Heart right ventricle (tissue), 16 donors: ENCODE measurements around the gene CYBA. TPM values are rescaled to one million over a fixed set of nuclear protein-coding genes. Genes with fewer than 3 reads are reported as not detected.

Experiments
- ATAC-seq, 8 donors: fragments of 200-7000 bp; cut with Tn5 transposase; one replicate each; pipeline ENCODE4 v1.9.1; 2020; ENCODE audit warnings: mild to moderate bottlenecking in 8 of 8, moderate library complexity in 8 of 8, moderate number of reproducible peaks in 1 of 8
- DNase-seq, 2 donors: peaks; one replicate each; pipeline ENCODE4 v3.0.0-alpha.2; 2020
- H3K27ac ChIP-seq, 10 donors: fragments of 200-600 bp; sonication (generic) in 2 of 10; one replicate each; pipeline versions ENCODE4 v1.5.0 to v1.8.0; 2020 to 2022; ENCODE audit warnings: mild to moderate bottlenecking in 3 of 10
- H3K27me3 ChIP-seq, 7 donors: fragments of 200-600 bp; one replicate each; pipeline ENCODE4 v1.8.0; 2021 to 2022; ENCODE audit warnings: mild to moderate bottlenecking in 2 of 7
- H3K36me3 ChIP-seq, 9 donors: fragments of 200-600 bp; sonication (generic) in 1 of 9; one replicate each; pipeline versions ENCODE4 v1.5.0 to v1.8.0; 2020 to 2022; ENCODE audit warnings: mild to moderate bottlenecking in 2 of 9
- H3K4me1 ChIP-seq, 9 donors: fragments of 200-600 bp; sonication (generic) in 1 of 9; one replicate each; pipeline versions ENCODE4 v1.5.0 to v1.8.0; 2020 to 2022; ENCODE audit warnings: mild to moderate bottlenecking in 4 of 9
- H3K4me3 ChIP-seq, 10 donors: fragments of 200-600 bp; sonication (generic) in 2 of 10; one replicate each; pipeline versions ENCODE4 v1.5.0 to v1.8.0; 2020 to 2022; ENCODE audit warnings: mild to moderate bottlenecking in 7 of 10, moderate library complexity in 2 of 10
- H3K9me3 ChIP-seq, 11 donors: fragments of 200-600 bp in 10 of 11; sonication (generic) in 2 of 11; one replicate each; pipeline versions ENCODE4 v1.5.0 to v1.8.0; 2013 to 2022; ENCODE audit warnings: mild to moderate bottlenecking in 2 of 11, control low read depth in 1 of 11, moderate library complexity in 1 of 11
- WGBS, 2 donors: extraction: QIAGEN DNeasy Blood & Tissue Kit; methylation state at CpG; one replicate each; pipeline ENCODE4 v1.1.7; 2013; ENCODE audit warnings: inconsistent platforms in 1 of 2; 5-methylcytosine and 5-hydroxymethylcytosine counted together
- intact Hi-C, 10 donors: fragments of 100-400 bp; cut with DNase I; formaldehyde crosslinking; loops; one replicate each; pipeline versions ENCODE4 v1.11.1 to v1.14.2; 2022
- polyA plus RNA-seq, 2 donors: library from polyadenylated mRNA; stranded (reverse); fragments of 200-250 nt; gene quantifications; one replicate each; pipeline ENCODE4 v1.2.3, GENCODE V29; 2013
- total RNA-seq, 10 donors: library from RNA; stranded (reverse); fragmentation: NEBNext Ultra II Directional in 3 of 10; extraction: Animal tissue kit (Norgen Biotek cat#: 25700) in 3 of 10; gene quantifications; one replicate each; pipeline versions ENCODE4 v1.2.1 to v1.2.4, GENCODE V29; 2021 to 2023
- TF ChIP-seq, protein P1 (sequence below), 9 donors: fragments of 200-600 bp; sonication (generic) in 2 of 9; IDR thresholded peaks; one replicate each; pipeline versions ENCODE4 v1.5.0 to v1.8.0; 2021 to 2022; ENCODE audit warnings: antibody characterized with exemption in 9 of 9, mild to moderate bottlenecking in 5 of 9, moderate library complexity in 1 of 9
- donor health status: Arrhythmogenic right ventricular cardiomyopathy.
- donor health status: ischemic (EF 13 %, LVEDD 7.1; RV severe dilation, severe dysfunction).
- donor health status: healthy with polysubstance abuse.
- donor health status: DM: no; HTN: yes; CAD: no.
- donor health status: DM: no; HTN: no; CAD: no.
- donor health status: ischemic (EF 25% LVEDD 6.9; RV normal size, moderate dysfunction).
- donor health status: ischemic (EF 25% LVEDD 5.7; RV mildly dilated, moderate dysfunction).
- donor health status: healthy.
- donor health status: DM: yes; HTN: yes; CAD: no.
- donor health status: Ischemic cardiomyopathy.
- donor health status: ischemic (EF 35%, LVEDD 5.7; RV mildly dilated, moderate dysfunction).
- donor health status: nonischemic (EF 11% LVEDD 7.7; RV severe dilation, severe dysfunction).
- donor health status: DM: yes; HTN: yes; CAD: no.
- donor health status: PGD.
- donor health status: ischemic (EF 29% LVEDD 5.4; RV normal size, mild dysfunction).
- donor health status: nonischemic (EF 23%, LVEDD 6.1; RV moderate dilation, normal function).

Gene CYBA
- total and polyA plus RNA-seq, 12 donors, result 13.0 to 117 (median 33.6) TPM

DNA sequence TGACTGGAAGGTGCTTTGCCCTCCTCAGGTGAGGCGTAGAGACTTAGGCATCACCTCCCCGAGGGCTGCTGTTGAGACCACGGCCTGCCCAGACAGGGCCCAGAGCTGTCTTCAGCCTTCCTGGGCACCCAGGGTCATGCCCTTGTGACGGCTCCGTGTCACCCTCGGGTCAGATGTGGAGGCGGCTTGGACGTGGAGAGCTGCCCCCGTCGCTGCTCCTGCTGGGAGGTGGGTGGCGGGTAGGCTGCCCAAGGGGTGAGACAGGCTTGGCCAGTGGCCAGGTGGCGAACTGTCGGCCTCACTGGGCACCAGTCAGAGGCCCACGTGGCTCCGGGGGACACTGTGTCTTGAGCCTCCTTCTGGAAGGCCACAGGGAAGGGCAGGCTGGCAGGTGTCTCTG, 44.4 kb upstream of the CYBA start:
- peaks cover 0 to 20% (median 8%) of the 10 kb centered on the region in 7 donors for H3K27me3 ChIP-seq
- H3K4me3 ChIP-seq, result no peak overlapping the region
- intact Hi-C loops, result no loop called here
- no peaks in the 10 kb centered on the region for H3K9me3 ChIP-seq
- H3K36me3 ChIP-seq, result peaks cover 0 to 51% (median 25%) of the 10 kb centered on the region in 9 donors
- 75 to 80% methylated on average over 15 of the region's 15 CpGs for WGBS, 2 donors
- no peak overlapping the region for H3K27ac ChIP-seq
- TF ChIP-seq, protein P1, sequence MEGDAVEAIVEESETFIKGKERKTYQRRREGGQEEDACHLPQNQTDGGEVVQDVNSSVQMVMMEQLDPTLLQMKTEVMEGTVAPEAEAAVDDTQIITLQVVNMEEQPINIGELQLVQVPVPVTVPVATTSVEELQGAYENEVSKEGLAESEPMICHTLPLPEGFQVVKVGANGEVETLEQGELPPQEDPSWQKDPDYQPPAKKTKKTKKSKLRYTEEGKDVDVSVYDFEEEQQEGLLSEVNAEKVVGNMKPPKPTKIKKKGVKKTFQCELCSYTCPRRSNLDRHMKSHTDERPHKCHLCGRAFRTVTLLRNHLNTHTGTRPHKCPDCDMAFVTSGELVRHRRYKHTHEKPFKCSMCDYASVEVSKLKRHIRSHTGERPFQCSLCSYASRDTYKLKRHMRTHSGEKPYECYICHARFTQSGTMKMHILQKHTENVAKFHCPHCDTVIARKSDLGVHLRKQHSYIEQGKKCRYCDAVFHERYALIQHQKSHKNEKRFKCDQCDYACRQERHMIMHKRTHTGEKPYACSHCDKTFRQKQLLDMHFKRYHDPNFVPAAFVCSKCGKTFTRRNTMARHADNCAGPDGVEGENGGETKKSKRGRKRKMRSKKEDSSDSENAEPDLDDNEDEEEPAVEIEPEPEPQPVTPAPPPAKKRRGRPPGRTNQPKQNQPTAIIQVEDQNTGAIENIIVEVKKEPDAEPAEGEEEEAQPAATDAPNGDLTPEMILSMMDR (IDR thresholded peaks at IDR 0.05), result no peak
- ATAC-seq (no peak), DNase-seq (no peak)
- peaks cover 0 to 33% (median 3%) of the 10 kb centered on the region in 9 donors for H3K4me1 ChIP-seq

DNA sequence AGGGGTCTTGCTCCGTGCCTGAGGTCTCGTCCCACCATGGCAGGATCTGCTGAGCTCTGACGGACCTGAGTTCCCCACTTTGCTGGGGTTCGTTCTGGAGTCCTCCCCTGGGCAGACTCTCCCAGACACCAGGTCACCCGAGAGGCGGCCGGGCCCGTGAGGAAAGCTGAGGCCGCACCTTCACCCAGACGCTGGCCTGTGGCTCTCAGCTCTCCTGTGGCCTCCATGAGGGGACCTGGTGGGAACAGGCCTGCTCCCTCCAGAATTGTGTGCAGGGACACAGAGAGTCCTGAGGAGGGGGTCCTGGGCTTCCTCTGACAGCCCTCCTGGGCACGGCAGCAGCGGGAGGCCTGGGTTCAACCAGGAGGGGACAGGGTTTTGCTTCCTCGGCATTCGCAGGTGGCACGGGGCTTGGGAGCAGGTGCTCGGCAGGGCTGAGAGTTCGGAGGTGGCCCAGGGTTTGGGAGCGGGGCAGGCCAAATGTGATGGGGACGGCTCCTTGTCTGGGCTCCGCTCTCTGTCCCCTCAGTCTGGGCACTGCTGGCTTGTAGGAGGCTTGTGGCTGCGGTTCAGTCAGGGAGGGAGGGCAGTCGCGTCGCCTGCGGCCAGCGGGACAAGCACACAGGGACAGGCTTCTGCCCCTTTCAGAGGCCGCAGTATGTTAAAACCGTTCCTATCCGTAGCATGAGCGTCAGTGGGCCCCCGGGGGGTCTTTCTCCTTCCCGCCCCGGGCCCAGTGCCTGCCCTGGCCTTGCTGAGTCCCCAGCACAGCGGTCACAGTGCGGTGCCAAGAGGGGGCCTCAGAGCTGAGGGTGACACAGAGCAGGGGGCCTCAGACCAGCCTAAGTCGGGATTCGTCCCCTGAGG, 43.6 kb upstream of the CYBA start:
- TF ChIP-seq, protein P1 (IDR thresholded peaks at IDR 0.05), result no peak
- 91 to 92% methylated on average over 37 of the region's 37 CpGs for WGBS, 2 donors
- intact Hi-C loops, result no loop called here

DNA sequence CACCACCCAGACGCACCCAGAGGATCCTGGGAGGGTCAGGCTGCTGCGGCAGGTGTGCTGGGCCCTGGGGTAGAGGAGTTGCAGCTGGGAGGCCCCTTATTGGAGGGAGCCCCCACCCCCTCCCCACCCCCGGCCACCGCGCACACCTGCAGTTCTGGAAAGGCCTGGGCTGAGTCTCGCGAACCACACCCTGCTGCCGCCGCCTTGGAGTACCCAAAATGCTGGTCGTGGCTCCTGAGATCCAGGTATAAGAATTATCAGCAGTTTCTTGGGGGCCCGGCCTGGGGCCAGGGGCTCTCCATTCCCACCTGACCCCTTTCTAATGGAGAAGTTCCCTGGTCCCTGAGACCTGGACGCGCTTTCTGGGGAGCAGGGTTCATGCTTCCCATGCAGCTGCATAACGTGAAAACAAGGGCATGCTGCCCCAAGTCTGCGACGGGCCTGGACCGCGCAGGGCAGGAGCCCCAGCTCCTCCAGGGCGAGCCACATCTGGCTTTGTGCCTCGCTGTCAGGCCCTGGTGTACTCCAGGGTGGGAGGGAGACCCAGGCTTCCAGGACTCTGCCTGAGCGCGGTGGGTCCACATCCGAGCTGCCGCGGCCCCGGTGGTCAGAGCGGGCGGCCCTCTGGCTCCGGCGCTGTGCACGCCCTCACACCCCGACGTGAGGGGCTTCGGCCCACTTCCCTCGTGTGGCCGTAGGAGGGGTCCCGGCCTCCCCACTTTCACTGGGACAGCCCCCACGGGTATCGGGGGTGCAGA, 42.7 kb upstream of the CYBA start:
- Histone ChIP-seq H3K9me3 (no peaks in the 10 kb centered on the region), H3K4me1 (peaks cover 0 to 23% (median 0%) of the 10 kb centered on the region in 9 donors), H3K27ac (peak overlapping the region in 1 of 10 donors; percentile 14), H3K27me3 (peaks cover 0 to 35% (median 21%) of the 10 kb centered on the region in 7 donors), H3K36me3 (peaks cover 0 to 34% (median 22%) of the 10 kb centered on the region in 9 donors), H3K4me3 (no peak overlapping the region)
- 91 to 92% methylated on average over 39 of the region's 39 CpGs for WGBS, 2 donors
- no peak for DNase-seq
- no peak for ATAC-seq
- intact Hi-C loops, result no loop called here
- TF ChIP-seq, protein P1 (IDR thresholded peaks at IDR 0.05), result no peak

More for the DNA sequence above, 43.6 kb upstream of the CYBA start:
- no peak for DNase-seq
- no peak overlapping the region for H3K4me3 ChIP-seq
- no peak for ATAC-seq
- H3K9me3 ChIP-seq, result no peaks in the 10 kb centered on the region
- peaks cover 0 to 25% (median 0%) of the 10 kb centered on the region in 9 donors for H3K4me1 ChIP-seq
- H3K27ac ChIP-seq, result no peak overlapping the region
- H3K27me3 ChIP-seq, result peaks cover 0 to 28% (median 15%) of the 10 kb centered on the region in 7 donors
- peaks cover 0 to 43% (median 25%) of the 10 kb centered on the region in 9 donors for H3K36me3 ChIP-seq

DNA sequence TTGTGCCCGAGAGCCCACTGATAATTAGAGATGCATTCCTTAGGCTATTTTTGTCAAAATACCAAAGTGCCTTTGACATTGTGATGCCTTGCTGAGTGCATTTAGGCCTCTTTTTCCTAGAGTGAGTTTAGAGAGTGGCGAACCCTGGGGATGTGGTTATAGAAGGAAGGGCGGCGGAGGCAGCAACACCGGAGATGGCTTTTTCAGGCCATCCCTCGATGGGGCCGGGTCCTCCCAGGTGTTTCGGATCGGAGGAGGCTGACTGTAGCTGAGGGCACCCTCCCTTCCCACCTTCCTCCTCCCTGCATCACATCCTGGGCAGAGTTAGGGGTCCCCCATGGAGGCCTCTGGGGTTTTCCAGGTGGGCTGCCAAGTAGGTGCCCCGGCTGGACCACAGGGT, 42.0 kb upstream of the CYBA start:
- Histone ChIP-seq H3K27me3 (peaks cover 0 to 42% (median 28%) of the 10 kb centered on the region in 7 donors), H3K9me3 (no peaks in the 10 kb centered on the region), H3K36me3 (peaks cover 0 to 27% (median 15%) of the 10 kb centered on the region in 9 donors), H3K4me3 (no peak overlapping the region), H3K4me1 (peaks cover 0 to 23% (median 6%) of the 10 kb centered on the region in 9 donors), H3K27ac (peak overlapping the region in 1 of 10 donors; percentile 14)
- intact Hi-C loops, result no loop called here
- DNase-seq (no peak), ATAC-seq (no peak)
- 83 to 86% methylated on average over 10 of the region's 10 CpGs for WGBS, 2 donors
- TF ChIP-seq, protein P1 (IDR thresholded peaks at IDR 0.05), result no peak
